GM19395 (cell line): ENCODE data around the gene MZF1.
"Not testable (repeated sequence)": the region's sequence is repeated elsewhere in the genome, so short reads cannot be mapped to it uniquely, and the experiment has no call there.

Experiments
- ATAC-seq: cut with Tn5 transposase; IDR thresholded peaks from one replicate; pipeline ENCODE4 v1.9.1; 2021; ENCODE audit warnings: mild to moderate bottlenecking, moderate library complexity; ENCODE audit not compliant: unreplicated experiment

Gene MZF1

GRCh38 chr19:58572818-58573657 is at the start of gene MZF1:
Gene MZF1 (minus strand): TSS chr19:58573335. CDS start chr19:58571389, 1,946 bp downstream.
- ATAC-seq, result peak; percentile 61

GRCh38 chr19:58607213-58607612 is 34.1 kb upstream of the MZF1 start:
- not testable (repeated sequence) for ATAC-seq

DNA sequence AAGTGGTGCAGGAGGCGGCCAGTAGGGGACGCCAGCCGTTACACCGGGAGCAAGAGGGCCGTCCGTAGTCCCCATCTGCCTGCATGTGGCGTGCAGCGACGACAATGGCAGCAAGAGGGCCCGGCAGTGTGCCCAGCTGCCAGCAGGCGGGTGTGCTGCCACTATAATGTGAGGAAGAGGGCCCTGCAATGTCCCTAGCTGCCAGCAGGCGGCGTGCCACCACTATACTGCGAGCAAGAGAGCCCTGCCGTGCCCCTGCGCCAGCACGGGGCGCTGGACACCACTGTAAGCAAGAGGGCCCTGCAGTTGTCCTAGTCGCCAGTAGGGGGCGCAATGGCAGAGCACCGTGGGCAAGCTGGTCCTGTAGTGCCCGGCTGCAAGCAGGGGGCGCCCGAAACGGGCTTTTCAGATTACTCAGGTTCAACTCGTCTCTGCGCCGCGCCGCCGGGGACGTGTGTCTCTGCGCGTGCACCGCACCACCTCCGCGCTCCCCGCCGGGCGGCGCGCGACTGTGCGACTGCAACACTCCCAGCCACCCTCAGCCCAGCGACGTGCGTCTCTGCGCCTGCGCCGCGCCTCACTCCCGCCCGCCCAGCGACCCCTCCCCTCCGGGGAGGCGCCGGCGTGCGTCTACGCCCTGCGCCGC is 33.2 kb upstream of the MZF1 start:
- not testable (repeated sequence) for ATAC-seq

DNA sequence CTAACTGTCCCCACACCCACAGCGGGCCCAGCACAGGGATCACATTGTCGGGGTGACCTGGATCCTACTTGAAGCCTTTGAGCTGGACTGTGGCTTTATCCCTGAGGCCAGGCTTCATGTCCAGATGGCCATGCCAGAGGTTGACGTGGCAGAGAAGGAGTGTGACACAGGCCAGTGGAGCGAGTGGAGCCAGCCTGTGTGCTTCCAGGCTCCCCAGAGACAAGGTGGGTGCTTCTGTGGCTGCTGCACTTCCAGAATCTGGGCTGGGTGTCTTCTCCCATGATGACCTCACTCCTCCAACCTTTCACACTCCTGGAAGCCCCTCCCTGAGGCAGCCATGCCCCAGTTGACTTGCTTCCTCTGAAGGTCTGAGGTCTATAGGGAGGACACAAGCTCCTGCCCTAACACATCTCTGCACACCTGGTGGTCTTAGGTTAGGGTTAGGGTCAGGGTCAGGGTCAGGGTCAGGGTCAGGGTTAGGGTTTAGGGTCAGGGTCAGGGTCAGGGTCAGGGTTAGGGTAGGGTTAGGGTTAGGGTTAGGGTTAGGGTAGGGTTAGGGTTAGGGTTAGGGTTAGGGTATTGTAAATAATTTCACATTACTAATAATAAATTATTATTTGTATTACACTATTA is 13.1 kb upstream of the MZF1 start:
- no peak for ATAC-seq

DNA sequence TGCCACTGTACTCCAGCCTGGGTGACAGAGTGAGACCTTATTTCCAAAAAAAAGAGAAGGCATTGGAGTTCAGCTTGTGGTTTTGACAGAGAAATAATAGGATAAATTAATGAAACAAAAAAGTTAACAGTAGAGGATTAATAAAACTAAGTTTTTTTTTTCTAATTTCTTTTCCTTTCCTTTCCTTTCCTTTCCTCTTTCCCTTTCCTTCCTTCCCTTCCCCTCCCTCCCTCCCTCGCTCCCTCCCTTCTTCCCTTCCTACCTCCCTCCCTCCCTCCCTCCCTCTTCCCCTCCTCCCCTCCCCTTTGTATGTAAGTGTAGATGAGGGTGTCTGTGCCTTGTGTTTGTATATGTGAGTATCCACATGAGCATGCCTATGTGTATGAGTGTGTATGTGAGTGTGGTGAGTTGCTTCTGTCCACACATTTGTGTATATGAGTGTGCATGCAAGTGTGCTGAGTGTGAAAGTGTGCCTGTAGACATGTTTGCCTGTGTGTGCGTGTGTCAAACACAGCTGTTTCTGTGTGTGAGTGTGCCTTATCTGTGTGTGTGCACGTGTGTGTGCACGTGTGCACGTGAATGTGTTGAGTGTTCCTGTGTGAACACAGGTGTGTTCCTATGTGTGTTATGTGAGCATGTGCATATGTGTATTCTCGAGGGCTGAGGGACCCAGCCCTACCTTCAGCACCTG is 12.5 kb upstream of the MZF1 start:
- ATAC-seq, result no peak

DNA sequence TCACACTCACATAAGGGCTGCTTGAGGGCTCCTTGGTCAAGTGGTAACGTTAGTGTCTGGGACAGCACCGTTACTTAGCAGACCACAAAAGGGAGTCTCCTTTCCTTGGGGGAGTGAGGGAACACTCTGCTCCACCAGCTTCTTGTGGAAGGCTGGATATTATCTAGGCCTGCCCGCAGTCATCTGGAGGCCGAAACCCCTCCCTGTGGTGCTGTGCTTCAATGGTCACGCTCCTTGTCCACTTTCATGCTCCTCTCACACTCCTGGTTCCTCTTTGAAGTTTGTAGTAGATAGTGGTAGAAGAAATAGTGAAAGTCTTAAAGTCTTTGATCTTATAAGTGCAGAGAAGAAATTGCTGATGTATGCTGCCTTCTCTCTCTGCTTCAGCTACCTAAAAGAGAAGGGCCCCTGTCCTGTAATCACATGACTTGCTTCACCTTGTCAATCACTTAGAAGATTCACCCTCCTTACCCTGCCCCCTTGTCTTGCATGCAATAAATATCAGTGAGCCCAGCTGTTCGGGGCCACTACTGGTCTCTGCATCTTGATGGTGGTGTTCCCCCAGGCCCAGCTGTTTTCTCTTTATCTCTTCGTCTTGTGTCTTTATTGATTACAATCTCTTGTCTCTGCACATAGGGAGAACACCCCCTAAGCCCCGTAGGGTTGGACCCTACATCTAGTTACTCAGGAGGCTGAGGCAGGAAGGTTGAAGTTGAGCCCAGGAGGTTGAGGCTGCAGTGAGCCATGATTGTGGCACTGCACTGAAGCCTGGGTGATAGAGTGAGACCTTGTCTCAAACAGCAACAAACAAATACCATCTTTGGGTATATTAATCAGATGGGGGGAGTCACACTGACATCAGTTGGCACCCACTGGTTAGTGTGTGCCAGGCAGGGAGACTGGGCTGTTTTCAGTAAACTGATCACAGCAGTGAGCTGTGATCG is 11.6 kb upstream of the MZF1 start:
- no peak for ATAC-seq

- ATAC-seq, result no peak
Observed at GRCh38 chr19:58582985-58583384, 9.8 kb upstream of the MZF1 start.

DNA sequence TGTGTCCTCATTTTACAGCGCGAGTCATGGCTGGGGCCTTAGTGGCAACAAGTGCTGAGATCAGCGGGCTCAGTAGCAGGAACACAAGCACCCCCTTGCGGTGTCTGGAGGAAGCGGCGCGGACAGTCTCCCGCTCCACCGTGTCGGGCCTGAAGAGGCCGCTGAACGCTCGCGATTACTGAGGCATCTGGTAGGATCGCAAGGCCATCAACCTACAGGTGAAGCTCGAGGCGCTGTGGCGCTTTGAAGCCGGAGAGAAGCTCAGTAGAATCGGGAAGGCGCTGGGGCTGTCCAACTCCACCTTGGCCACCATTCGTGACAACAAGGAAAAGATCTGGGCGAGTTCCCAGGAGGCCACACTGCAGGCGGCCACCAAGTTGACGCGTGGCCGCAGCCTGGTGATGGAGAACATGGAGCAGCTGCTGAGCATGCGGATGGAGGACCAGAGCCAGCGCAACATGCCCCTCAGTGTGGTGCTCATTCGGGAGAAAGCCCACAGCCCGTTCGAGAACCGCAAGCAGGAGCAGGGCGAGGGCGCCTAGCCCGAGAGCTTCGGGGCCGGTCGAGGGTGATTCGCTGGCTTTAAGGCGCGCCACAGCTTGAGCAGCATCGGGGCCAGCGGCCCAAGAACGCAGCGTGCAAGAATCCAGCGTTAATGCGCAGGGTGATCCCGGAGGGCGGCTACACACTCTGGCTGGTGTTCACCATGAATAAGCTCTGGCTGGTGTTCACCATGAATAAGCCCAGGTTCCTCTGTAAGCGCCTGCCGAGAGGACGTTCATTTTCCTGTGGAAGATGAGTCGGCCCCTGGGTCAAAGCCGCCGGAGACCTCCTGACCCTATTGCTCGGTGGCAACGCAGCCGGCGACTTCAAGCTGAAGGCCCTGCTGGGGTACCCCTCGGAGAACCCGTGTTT is 8.3 kb upstream of the MZF1 start:
- peak; percentile 64 for ATAC-seq

GRCh38 chr19:58579473-58580142 is 6.5 kb upstream of the MZF1 start:
- no peak for ATAC-seq

DNA sequence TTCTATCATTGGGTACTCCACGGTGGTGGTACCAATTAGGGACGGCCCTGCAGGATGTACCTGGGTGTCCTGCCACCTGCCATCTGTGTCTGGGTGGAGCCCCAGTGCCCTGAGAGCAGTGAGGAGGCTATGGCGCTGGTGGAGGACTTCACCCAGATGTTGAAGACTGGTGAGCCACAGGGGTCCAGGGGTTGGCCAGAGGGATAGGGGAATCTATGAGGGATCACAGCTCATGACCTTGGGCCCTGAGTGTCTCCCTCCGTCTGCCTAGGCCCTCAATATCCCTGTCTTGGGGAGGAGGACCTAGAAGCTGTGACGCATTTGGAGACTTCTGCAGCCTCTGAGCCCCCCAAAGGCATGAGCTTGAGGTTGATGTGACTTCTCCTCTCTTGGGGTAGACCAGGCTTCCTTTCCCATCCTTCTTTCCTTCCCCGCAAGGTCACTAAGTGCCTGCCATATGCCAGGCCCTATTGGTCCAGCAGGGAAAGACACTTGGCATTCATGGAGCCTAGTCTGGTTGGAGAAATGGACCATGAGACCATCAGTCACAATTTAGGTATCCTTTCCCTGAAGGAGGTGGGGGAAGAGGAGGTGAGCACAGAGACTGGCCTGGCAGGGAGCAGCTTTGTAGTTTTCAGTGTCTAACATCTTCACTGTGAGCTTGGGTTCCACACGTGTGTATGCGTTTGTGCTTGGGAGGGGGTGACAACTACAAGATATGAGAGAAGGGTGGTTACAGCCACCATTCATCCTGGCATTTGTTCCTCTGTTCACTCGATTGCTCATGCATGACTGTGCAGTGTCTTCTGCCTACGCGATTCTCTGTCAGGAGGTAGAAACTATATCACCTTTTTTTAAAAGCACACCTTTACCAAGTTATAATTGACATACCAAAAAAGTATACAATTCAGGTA is 5.1 kb upstream of the MZF1 start:
- no peak for ATAC-seq

DNA sequence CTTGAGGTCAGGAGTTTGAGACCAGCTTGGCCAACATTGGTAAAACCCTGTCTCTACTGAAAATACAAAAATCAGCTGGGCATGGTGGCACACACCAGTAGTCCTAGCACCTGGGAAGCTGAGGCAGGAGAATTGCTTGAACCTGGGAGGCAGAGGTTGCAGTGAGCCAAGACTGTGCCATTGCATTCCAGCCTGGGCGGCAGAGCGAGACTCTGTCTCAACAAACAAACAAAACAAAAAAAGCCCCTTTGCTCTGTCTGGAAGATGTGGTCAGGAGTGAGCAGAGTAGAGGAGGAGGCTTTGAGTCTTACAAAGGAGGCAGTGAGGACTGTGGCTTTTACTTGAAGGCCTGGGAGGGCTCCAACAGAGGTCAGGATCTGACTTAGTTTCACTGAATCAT is 4.4 kb upstream of the MZF1 start:
- not testable (repeated sequence) for ATAC-seq

GRCh38 chr19:58575183-58576041 is 2.3 kb upstream of the MZF1 start:
- peak; percentile 47 for ATAC-seq

GRCh38 chr19:58573658-58574164 is 576 bp upstream of the MZF1 start:
- ATAC-seq, result no peak

GRCh38 chr19:58572026-58572817 is 913 bp downstream of the MZF1 start:
- no peak for ATAC-seq

DNA sequence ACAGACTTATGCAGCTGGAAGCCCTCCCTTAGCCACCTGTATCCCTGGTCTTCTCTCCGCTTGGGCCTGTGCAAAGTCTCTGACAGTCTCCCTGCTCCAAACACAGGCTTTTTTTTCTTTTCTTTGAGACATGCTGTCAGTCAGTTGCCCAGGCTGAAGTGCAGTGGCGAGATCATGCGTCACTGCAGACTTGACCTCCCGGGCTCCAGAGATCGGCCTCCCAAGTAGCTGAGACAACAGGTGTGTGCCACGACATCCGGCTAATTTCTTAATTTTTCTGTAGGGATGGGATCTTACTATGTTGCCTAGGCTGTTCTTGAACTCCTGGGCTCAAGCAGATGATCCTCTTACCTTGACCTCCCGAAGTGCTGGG is 1.6 kb downstream of the MZF1 start:
- no peak for ATAC-seq
